CD14-positive monocyte (primary cell): Measurements from ENCODE around the gene TARM1. TPM values are rescaled to one million over a fixed set of nuclear protein-coding genes. Genes with fewer than 3 reads are reported as not detected.

ENCODE experiments used
- DNase-seq, 3 donors: peaks; one replicate each; pipeline ENCODE4 v3.0.0-alpha.2; 2011 to 2022
- H2AFZ ChIP-seq: 2 replicates; pipeline ENCODE4 v1.6.0; 2012; ENCODE audit warnings: mild to moderate bottlenecking, low read depth, low read length, inconsistent platforms; ENCODE audit not compliant: insufficient read depth, poor library complexity, severe bottlenecking
- H3K27ac ChIP-seq, 2 donors: 1 replicate in 1 of 2; 2 replicates in 1 of 2; pipeline ENCODE4 v1.5.1; 2012 to 2013; ENCODE audit warnings: low read length in 2 of 2, control low read depth in 1 of 2, inconsistent platforms in 1 of 2, low read depth in 1 of 2, mild to moderate bottlenecking in 1 of 2
- H3K27me3 ChIP-seq, 2 donors: one replicate each; pipeline versions ENCODE4 v1.6.0 to v1.6.1; 2011 to 2013; ENCODE audit warnings: low read length in 2 of 2; ENCODE audit not compliant: control insufficient read depth in 2 of 2, insufficient read depth in 2 of 2
- H3K36me3 ChIP-seq, 2 donors: replicated peaks in 1 of 2; 1 replicate in 1 of 2; 2 replicates in 1 of 2; pipeline versions ENCODE4 v1.5.1 to v1.6.1; 2012 to 2013; ENCODE audit warnings: low read length in 2 of 2, control low read depth in 1 of 2, inconsistent platforms in 1 of 2, mild to moderate bottlenecking in 1 of 2; ENCODE audit not compliant: insufficient read depth in 2 of 2, control insufficient read depth in 1 of 2
- H3K4me1 ChIP-seq, 2 donors: 1 replicate in 1 of 2; 2 replicates in 1 of 2; pipeline versions ENCODE4 v1.5.1 to v1.6.1; 2012 to 2013; ENCODE audit warnings: low read length in 2 of 2, control low read depth in 1 of 2, inconsistent platforms in 1 of 2, mild to moderate bottlenecking in 1 of 2, moderate library complexity in 1 of 2; ENCODE audit not compliant: insufficient read depth in 2 of 2, control insufficient read depth in 1 of 2
- H3K4me2 ChIP-seq: replicated peaks from 2 replicates; pipeline ENCODE3; 2012; ENCODE audit warnings: low read length, moderate library complexity, mild to moderate bottlenecking; ENCODE audit not compliant: poor library complexity, severe bottlenecking; ENCODE audit errors: extremely low read depth
- H3K4me3 ChIP-seq, 3 experiments: fragments of 200-600 bp in 1 of 3; sonication (generic) in 1 of 3; replicated peaks in 1 of 3; 1 replicate in 2 of 3; 2 replicates in 1 of 3; pipeline ENCODE4 v1.5.1; 2011 to 2013; ENCODE audit warnings: low read length in 3 of 3, mild to moderate bottlenecking in 3 of 3, control low read depth in 2 of 3, low read depth in 2 of 3, inconsistent platforms in 1 of 3, moderate library complexity in 1 of 3
- H3K79me2 ChIP-seq: 2 replicates; pipeline ENCODE4 v1.6.0; 2012; ENCODE audit warnings: mild to moderate bottlenecking, control low read depth, inconsistent platforms, low read length, moderate library complexity; ENCODE audit not compliant: insufficient read depth
- H3K9ac ChIP-seq: 2 replicates; pipeline ENCODE4 v1.6.0; 2017; ENCODE audit warnings: low read length, mild to moderate bottlenecking; ENCODE audit not compliant: insufficient read depth, poor library complexity, severe bottlenecking
- H3K9me3 ChIP-seq, 2 donors: replicated peaks in 1 of 2; 1 replicate in 1 of 2; 2 replicates in 1 of 2; pipeline versions ENCODE4 v1.5.1 to v1.6.1; 2012 to 2013; ENCODE audit warnings: low read length in 2 of 2, control low read depth in 1 of 2; ENCODE audit not compliant: control insufficient read depth in 1 of 2, insufficient read depth in 1 of 2
- H4K20me1 ChIP-seq: 2 replicates; pipeline ENCODE4 v1.6.0; 2012; ENCODE audit warnings: mild to moderate bottlenecking, low read length, control low read depth, moderate library complexity; ENCODE audit not compliant: insufficient read depth
- H3K27ac Mint-ChIP-seq, 7 donors: one replicate each; pipeline ENCODE4 v1.8.0; 2020; ENCODE audit warnings: mild to moderate bottlenecking in 7 of 7, mixed read lengths in 7 of 7, moderate library complexity in 6 of 7, inconsistent platforms in 2 of 7
- H3K27me3 Mint-ChIP-seq, 3 donors: one replicate each; pipeline ENCODE4 v1.8.0; 2021 to 2022; ENCODE audit warnings: low read depth in 3 of 3, mild to moderate bottlenecking in 3 of 3, mixed read lengths in 3 of 3, moderate library complexity in 3 of 3, inconsistent platforms in 1 of 3
- H3K36me3 Mint-ChIP-seq, 2 donors: one replicate each; pipeline ENCODE4 v1.8.0; 2020; ENCODE audit warnings: mixed read lengths in 2 of 2, inconsistent platforms in 1 of 2, mild to moderate bottlenecking in 1 of 2
- H3K4me1 Mint-ChIP-seq: one replicate; pipeline ENCODE4 v1.8.0; 2020; ENCODE audit warnings: mild to moderate bottlenecking, mixed read lengths
- H3K4me3 Mint-ChIP-seq, 2 donors: one replicate each; pipeline ENCODE4 v1.8.0; 2020; ENCODE audit warnings: mild to moderate bottlenecking in 2 of 2, mixed read lengths in 2 of 2, moderate library complexity in 1 of 2
- H3K9me3 Mint-ChIP-seq, 7 donors: one replicate each; pipeline ENCODE4 v1.8.0; 2020 to 2022; ENCODE audit warnings: mixed read lengths in 7 of 7, mild to moderate bottlenecking in 6 of 7, moderate library complexity in 6 of 7, inconsistent platforms in 2 of 7
- CTCF ChIP-seq: fragments of 200-600 bp; IDR thresholded peaks from one replicate; pipeline ENCODE4 v1.8.0; 2022; ENCODE audit warnings: antibody characterized with exemption, mild to moderate bottlenecking
- WGBS: methylation state at CpG from one replicate; pipeline ENCODE4 v1.1.5; 2013; ENCODE audit warnings: missing lambda C conversion rate; ENCODE audit not compliant: insufficient coverage; 5-methylcytosine and 5-hydroxymethylcytosine counted together
- intact Hi-C, 2 donors: fragments of 100-400 bp; cut with micrococcal nuclease; formaldehyde crosslinking; loops; one replicate each; pipeline versions ENCODE4 v1.15.0 to v1.15.1; 2023
- polyA plus RNA-seq, 3 donors: library from polyadenylated mRNA; depleted of rRNA in 1 of 3; unstranded in 2 of 3; stranded (reverse) in 1 of 3; fragments of 300-500 nt in 2 of 3; fragments of >200 nt in 1 of 3; fragmentation: Illumina TruSeq in 2 of 3; gene quantifications; 1 replicate in 2 of 3; 2 replicates in 1 of 3; pipeline ENCODE4 v1.2.3, GENCODE V29; 2012 to 2021

Gene TARM1
- polyA plus RNA-seq, 3 donors = 0.89 to 1.2 TPM; not detected in 1

DNA sequence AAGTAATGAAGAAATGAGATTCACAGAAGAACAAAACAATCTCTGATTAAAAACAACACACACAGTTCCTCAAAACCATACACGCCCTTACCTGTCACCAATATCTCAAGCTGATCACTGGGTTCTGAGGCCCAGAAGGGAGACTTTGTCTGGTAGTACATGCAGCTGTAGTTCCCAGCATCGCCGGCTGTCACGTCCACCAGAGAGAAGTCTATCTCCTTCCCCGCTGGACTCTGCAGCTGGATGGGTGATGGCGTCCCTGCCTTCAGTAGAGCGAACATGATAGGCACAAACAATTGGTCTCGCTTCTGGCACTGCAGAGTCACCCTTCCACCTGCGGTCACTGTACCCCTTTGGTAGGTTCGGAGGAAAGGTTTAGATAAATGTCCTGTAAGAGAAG is 7.3 kb downstream of the TARM1 start:
- Mint-ChIP-seq H3K27ac (peak overlapping the region in 1 of 7 donors; percentile 61), H3K4me1 (peaks cover 18% of the 10 kb centered on the region), H3K9me3 (peaks cover 0 to 9% (median 7%) of the 10 kb centered on the region in 7 donors), H3K27me3 (no peaks in the 10 kb centered on the region), H3K4me3 (no peak overlapping the region), H3K36me3 (peaks cover 0 to 7% of the 10 kb centered on the region in 2 donors)
- H3K27me3 ChIP-seq = no peaks in the 10 kb centered on the region
- H3K27ac ChIP-seq = no peak overlapping the region
- no peak overlapping the region for H3K4me2 ChIP-seq
- no peak overlapping the region for H3K4me3 ChIP-seq
- intact Hi-C loops = no loop called here
- H3K9ac ChIP-seq = no peak overlapping the region
- peaks cover 18 to 25% of the 10 kb centered on the region in 2 donors for H3K4me1 ChIP-seq
- no peak for DNase-seq
- no peaks in the 10 kb centered on the region for H3K79me2 ChIP-seq
- H3K9me3 ChIP-seq = peaks cover 0 to 8% of the 10 kb centered on the region in 2 donors
- no peaks in the 10 kb centered on the region for H4K20me1 ChIP-seq
- no peak overlapping the region for H2AFZ ChIP-seq
- H3K36me3 ChIP-seq = no peaks in the 10 kb centered on the region
- WGBS = 89% methylated on average over 8 of the region's 10 CpGs
- no peak for TF ChIP-seq CTCF

DNA sequence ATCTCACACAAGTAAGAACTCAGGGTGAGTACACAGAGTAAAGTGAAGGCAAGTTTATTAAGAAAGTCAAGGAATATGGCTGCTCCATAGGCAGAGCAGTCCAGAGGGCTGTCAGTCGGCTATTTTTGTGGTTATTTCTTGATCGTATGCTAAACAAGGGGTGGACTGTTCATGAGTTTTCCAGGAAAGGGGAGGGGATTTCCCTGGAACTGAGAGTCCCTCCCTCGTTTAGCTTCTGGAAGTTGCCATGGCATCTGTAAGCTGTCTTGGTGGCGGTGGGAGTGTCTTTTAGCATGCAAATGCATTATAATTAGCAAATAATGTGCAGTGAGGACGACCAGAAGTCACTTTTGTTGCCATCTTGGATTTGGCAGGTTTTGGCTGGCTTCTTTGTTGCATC is 11.7 kb downstream of the TARM1 start:
- peaks cover 0 to 11% (median 7%) of the 10 kb centered on the region in 7 donors for H3K9me3 Mint-ChIP-seq
- no peak for TF ChIP-seq CTCF

More for the DNA sequence above, 11.7 kb downstream of the TARM1 start:
- H3K27me3 ChIP-seq = no peaks in the 10 kb centered on the region
- intact Hi-C loops = no loop called here
- Mint-ChIP-seq H3K36me3 (peaks cover 0 to 7% of the 10 kb centered on the region in 2 donors), H3K27me3 (peaks cover 0 to 2% (median 0%) of the 10 kb centered on the region in 3 donors), H3K27ac (no peak overlapping the region), H3K4me1 (peaks cover 6% of the 10 kb centered on the region), H3K4me3 (no peak overlapping the region)
- no peak overlapping the region for H3K27ac ChIP-seq
- H3K4me2 ChIP-seq = no peak overlapping the region
- H3K9ac ChIP-seq = no peak overlapping the region
- H3K9me3 ChIP-seq = peaks cover 0 to 8% of the 10 kb centered on the region in 2 donors
- DNase-seq = no peak
- H3K4me3 ChIP-seq = no peak overlapping the region
- H3K4me1 ChIP-seq = peaks cover 8 to 11% of the 10 kb centered on the region in 2 donors
- H3K79me2 ChIP-seq = no peaks in the 10 kb centered on the region
- no peak overlapping the region for H2AFZ ChIP-seq
- H3K36me3 ChIP-seq = no peaks in the 10 kb centered on the region
- WGBS = 85% methylated on average over 5 of the region's 5 CpGs
- H4K20me1 ChIP-seq = no peaks in the 10 kb centered on the region
